Stimulated activated CD8-positive, alpha-beta memory T cell treated with anti-CD3 and anti-CD28 coated beads, Interleukin-7, amount 100 ng/mL, for 4 hours (primary cell): ENCODE results near the gene ETV6.

Experiments
- DNase-seq, 2 donors: peaks; one replicate each; pipeline ENCODE4 v3.0.0-alpha.2; 2020; ENCODE audit warnings: low read depth in 2 of 2

ETV6 gene

DNA sequence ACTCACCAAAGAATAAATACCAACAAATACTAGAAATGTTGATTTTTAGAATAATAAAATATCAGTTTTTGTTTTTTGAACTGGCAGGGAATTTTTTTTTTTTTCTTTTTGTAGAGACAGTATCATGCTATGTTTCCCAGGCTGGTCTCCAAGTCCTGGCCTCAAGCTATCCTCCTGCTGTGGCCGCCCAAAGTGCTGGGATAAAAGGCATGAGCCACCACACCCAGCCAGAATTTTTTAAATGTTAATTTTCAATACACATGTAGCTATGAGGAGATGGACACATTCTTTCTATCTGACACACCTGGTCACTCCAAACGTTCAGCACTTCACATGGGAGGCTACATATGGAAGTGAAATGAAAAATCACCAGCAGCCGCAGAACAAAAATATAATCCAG is 126.8 kb downstream of the ETV6 start:
- DNase-seq, result no peak

DNA sequence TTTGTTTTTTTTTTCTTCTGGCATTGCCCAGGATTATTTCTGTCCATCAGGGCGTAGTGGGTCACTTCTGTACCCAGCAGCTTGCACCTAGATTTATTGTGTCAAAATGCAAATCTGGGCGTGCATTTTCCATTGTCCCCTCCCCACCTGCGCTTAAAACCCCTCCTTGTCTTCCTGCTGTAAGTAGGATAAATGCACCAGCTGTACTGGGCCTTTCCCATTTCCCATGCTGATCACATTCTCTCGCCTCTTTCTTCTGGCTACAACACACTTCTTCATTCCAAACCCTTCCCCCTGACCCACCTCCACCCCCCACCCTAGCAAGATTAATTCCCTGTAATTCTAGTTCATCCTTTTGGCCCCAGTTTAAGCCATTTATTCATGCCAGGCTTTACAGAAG is 128.0 kb downstream of the ETV6 start:
- DNase-seq, result no peak

DNA sequence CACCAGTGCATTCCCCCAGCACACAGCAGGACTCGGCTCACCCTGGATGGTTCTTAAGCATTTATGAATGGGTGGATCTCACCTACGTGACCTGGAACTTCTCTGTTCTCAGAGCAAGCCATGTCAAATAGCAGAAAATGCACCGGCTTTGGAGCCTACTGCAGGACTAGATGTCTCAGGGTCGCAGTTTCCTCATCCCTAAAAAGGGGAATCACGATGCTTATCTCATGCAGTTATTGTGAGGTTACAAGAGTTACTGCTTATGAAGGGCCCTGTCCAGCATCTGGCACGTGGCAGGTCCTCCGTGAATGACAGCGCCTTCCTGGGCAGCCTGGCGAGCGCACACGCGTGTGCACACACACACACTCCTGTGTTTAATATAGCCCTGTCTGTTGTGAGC is 128.5 kb downstream of the ETV6 start:
- no peak for DNase-seq

DNA sequence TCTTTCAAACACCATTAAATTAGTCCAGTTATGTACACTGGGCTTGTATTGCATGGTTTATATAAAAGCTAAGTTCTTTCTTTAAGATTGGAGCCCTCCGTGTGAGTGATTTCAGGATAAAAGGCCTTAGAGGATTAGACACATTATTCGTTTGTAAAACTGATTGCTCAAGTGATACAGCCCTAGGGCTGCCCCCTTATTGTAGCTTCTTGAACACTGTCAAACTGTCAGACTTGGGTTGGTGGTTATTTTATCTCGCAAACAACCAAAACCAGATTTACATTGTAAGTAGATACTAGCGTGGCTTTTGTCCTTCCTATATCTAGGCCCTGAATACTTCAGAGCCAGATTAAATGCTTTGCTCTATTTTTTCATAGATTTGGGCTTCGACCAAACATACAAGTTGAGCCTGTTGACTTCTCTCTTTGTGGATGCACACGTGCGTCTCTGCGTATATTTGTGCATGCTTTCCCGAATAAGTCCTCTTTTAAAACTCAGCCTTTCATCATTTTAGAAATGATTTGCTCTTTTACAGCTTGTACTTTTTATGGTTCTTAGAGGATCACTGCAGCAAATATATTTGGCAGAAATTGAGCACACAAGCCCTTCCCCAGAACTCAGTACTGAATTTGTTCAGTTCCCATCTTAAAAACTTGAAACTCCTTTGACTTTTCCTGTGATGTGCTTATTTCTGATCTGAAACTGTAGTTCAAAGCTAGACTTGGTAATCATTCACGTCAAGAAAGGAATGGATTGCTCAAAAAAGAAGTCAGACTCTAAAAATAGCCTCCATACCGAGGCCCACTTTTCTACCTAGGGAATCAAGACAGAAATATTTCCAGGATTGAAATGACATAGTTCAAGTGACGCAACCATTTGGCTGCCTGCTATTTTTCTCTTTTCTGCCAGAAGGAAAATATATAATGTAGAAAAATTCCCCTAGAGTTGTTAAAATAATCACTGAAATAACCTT is 129.5 kb downstream of the ETV6 start:
- no peak for DNase-seq

DNA sequence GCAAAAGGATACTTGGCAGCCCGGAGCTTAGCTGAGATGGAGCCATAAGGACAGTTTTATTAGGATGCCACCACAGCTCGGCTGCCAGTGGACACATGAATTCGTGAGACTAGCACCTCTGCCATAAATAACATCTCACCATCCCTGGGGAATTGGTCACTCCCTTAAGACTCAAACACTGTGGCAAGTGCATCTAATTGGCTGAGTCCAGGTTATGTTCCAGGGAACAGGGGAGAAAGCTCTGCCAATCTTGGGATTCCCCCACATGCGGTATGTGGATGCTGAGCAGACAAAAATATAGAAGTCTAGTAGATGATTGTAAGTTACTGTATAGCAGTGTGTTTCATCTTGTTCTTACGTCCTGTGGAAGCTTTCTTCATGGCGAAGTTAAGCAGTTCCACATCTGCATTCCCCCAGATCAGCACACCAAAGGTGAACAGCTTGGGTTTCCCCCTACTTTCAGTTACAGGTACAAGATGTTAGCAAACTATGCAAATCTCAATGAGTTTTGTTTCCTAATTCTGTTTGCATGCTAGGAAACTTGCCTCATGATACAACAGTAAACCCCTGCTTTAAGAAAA is 131.1 kb downstream of the ETV6 start:
- no peak for DNase-seq

DNA sequence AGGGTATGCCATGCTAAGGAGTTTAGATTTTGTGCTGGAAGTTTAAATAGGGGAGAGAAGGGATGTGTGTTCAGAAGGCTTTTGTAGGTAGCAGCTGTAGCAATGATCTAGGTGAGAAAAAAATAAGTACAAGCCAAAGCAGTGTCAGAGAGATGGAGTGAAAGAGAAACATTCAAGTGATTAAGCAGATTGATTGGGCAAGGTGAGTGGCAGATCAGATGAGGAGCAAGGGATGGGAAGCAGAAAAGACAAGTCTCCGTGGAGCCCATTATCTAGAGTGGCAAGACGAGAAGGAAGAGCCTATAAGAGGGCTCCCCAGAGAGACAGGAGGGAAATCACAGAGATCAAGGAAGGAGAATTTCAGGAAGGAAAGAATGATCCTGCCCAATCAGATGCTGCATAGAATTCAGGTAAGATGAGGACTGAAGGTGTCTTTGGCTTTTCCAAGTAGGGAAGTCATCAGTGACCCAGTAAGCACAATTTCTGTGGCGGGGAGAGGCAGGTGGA is 133.5 kb downstream of the ETV6 start:
- DNase-seq, result no peak

DNA sequence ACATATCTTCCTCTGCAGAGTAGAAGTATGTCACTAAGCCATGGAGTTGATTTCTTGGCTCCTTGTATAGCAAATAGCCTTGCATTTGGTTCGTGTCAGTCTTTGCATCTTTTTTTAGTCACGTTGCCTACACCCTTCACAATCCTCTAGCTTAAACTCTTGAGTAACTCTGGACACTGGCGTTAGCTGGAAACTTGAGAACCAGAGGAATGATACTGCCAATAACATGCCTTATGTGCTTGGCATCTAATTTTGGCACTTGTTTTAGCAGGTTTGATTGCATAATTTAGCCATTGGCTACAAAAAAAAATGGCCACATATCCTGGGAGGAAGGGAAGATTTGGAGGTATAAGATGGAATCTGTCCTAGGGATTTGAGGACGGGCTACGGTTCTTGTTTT is 136.2 kb downstream of the ETV6 start:
- no peak for DNase-seq

DNA sequence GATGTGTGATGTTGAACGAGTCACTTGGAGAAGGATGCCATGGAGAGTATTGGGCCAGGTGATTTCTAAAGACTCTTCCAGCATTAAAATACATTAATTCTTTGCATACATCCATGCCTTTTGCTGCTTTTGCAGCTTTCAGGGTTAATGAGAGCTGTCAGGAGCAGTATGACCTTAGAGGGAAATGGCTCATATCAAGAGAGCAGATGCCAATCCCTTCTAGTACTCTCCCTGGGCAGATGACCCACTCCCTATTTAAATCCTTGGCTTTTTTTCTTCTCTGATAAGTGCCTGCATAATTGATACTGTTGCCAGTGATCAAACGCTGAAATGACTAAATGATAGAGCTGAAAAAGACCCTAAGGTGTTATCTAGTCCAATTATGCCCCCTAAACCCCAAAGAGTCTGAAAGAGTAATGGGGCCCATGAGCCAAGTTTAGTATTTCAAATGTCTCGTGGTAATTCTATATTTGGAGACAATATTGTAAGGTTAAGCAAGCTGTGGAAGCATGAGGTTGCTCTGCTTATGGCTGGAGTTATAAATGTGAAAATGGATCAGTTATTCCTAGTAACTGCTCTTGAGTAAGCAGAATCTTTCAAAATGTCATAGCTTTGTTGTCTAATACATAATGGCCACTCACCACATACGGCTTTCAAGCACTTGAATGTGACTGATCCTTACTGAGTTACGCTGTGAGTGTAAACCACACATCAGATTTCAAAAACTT is 137.3 kb downstream of the ETV6 start:
- no peak for DNase-seq

DNA sequence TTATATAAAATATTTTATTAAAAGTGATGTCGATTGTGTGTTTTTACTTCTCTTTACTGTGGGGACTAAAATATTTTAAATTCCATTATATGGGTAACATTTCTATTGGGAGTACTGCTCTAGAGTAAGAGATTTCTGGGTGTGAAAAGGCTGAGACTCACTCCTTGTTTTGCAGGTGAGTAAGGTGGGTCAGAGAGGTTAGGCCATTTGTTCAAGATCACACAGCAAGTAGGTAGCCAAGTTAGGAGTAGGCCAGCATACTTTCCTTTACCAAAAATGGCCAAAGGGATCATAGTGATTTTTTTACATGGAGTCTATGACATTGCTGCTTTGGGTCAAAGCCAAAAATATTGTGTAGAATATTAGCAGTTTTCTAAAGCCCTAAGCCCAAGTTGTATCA is 138.0 kb downstream of the ETV6 start:
- no peak for DNase-seq

DNA sequence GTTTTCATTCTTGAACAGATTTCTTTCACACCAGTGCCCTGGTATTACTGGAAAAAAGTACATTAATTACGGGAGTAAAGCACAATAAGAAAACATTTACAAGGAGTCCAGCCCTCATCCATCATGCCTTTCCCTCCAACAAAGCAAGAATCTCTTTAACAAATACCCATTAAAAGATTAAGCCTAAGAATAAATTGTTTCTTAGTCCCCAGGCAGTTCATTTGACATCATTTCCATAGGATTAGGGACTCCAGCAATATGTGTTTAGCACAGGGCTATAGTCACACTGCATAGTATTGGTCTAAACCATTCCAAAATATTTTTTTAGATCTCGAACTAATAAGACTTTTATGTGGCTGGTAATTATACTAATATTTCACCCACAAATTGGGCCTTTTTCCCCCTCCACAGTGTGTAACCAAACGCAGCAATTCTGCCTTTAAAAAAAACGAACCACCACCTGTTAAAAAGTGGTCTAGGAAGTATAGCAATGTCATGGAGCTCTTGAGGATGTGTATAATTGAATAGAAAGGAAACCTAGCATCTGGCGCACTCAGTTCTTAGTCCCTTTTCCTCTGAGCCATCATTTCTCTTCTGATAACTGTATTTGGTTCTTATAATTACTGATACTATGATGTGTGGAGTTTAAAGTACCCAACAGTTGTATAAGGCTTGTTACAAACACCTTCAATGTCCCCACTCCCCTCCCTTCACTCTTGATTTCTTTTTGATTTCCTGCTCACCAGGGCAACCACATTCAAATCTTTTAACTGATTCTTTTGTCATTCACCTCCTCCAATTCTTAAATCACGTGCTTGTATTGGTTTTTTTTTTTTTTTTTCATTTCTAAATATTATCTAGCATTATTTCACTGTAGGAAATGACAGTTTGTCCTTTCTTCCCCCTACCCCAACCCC is 138.7 kb downstream of the ETV6 start:
- no peak for DNase-seq

DNA sequence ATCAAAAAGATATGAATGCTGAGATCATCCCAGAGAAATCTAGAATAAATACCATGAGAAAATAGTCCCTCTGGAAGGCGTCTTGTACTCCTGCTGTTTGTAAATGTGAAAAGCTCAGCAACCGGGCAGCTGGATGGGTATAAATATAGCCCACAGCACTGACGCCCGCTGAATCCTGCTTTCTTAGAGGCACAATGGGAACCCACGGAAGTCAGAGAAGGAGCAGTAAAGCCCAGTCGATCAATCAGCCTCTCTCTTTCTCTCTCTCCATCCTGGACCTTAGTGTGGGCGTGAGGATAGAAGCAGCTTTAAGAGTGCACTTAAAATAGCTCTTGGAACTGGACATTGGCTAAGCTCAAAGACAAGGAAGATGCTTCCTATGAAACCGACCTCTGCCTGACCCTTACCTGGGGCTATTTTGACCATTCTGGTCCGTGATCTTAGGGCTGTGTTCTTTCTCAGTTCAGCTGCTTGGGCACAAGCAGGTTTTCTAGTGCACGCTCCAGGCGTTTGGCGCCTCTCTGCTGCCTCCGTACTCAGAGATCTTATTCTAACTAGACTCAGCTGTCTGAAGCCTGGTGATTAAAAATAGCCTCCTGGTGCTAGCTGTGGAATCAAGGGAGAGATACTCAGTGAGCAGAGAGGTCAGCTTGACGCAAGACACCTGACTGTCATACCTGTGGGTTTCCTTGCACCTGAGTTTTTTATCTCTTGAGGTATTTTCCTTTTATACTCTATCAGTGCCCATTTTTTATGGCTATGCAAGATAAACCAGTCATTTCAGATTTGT is 144.6 kb downstream of the ETV6 start:
- DNase-seq, result no peak

DNA sequence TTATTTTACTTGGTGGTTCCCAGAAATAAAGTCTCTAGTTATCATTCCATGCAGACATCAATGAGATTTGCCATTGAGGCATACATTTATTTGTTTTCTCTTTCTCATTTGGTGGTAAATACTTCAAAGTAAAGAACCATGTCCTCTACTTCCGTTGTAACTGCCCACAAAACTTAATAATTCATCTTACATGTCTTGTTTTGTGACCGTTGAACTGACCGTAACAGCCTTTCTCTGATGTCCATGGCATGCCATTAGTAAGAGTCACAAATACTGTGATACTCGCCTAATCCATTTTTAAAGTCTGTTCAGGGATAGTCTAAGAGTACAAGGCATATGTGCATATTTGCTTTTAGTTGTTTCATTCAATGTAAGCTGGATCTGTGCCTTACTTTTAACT is 145.3 kb downstream of the ETV6 start:
- DNase-seq, result no peak

DNA sequence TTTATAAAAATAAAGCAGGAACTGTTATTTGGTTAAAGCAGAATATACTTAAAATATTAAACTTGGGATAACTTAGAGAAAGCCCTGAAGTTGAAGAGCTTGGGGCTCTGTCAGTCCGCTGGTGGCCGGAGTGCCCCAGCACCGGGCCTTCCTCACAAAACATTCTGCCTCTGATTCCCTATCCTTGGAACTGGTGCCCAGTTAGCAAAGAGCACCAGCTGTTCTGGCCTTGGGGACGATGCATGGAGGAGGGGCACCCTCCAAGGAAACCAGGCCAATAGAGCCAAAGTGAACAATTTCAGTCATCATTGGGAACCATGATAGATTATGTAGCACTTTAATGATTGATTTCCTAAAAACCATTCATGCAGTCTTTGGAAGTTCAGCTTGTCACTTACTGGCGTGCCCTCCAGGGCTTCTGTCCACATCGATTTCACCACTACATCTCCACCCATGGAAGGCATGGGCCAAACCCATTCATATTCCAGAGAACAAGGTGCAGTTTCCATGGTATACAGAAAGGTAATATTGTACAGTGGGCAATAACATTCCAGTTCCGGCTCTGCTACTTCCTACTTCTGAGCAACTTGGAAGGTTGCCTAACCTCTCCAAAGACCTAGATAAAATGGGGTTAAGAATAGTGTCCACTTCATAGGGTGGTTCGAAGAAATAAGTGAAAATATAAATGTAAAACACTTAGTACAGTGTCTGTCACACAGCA is 145.9 kb downstream of the ETV6 start:
- DNase-seq, result no peak

DNA sequence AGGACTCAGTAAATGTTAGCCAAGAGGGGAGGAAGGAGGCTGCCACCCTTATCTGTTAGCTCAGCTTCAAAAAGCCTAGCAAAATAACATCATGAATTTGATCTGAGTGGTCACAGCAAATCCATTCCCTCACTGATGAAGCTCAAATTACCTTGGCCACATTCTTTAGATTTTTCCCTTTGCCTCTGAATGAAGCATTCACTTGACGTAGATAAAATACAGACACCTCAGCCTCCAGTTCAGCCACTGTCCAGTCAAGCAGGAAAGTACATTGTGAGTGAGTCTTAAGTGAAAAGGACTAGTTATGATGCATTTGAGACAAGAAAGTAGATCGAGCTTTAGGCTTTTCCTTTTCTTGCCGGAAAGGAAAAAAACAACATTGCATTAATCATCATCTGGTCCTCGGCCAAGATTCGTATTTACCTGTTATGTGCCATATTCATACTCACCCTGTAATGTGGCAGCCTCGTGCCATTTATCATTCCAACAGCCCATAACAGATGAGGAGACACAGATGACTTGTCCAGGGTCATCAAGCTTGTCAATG is 146.5 kb downstream of the ETV6 start:
- DNase-seq, result no peak

DNA sequence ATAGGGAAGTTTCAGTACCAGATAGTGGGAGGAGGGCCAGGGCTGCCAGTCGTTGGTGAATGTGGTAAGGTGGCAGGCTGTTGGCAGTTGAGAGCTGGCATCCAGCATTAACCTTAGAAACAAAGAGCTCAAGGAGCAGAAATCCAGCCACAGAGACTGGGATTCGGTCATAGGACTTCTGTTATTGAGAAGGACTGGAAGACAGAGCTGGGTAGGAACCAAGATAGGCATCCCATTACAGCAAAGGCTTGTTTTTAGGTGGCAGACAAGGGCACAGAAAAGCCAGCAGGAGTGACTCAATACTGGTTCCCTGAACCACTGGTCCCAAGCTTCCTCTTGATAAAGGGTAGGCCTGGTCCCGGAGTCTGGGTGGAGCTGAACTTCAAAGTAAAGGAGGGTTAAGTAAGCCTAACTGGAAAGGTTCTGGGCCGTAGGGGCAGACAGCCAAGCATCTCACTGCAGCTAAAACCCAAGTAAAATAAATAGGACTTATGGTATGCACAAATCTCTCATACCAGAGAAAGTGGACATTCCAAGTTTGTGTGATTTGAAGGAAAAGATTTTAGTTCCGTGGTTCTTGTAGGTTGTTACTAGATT is 147.9 kb downstream of the ETV6 start:
- no peak for DNase-seq

DNA sequence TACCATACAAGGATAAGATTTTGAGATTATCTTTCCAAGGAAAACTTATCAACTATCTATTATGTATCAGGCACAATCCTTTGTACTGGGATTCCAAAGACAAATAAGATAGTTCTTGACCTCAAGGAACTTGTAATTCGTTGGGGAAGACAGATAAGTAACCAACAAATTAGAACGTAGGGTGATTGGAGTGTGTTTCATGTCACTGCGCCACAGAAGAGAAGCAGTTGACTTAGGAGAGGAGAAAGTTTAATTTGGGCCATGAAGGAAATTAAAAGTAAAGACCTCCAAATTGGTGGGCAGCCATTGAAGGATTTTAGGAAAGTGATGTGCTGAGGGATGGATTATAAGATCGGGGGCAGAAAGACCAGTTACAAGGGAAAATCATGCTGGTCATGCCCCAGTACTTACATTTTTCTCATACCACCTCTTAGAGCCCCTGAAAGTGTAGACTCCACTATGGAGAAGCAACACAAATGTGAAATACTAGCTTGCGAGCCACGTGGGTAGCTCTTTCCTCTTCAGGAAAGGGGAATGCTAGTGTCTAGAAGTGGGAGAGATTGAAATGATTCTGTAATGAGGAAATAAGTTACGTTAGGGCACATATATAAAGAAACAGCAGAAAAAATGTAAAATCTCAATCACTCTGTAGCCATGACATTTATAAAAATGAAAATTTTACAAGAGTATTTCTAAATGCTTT is 148.7 kb downstream of the ETV6 start:
- no peak for DNase-seq

DNA sequence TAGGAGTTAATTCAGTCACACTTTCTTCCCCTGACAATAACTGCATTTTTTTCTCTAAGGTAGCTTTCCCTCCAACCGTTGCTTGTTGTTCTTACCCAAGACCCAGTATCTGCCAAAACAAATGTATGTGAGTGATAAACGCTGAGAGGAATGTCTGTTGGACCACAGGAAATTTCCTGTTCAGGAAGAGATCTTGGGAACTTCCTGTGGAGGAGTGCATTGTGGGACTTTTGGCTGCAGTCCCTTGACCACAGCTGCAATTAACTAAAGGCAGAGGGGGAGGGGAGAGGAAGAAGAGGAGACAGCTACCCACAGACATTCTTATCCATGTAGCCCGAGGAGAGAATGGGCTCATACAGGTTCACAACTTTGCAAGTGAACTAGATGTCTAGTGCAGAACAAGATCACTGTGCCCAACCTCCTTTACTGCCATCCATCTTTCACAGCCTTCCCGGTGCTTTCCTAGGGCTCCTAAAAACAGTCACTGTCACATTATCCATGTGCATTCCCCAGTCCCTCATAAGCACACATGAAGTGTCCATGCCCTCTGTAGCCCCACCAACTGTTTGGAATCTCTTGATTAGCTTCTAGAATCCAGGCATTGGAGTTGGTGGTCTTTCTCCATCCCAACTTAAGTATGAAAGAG is 149.5 kb downstream of the ETV6 start:
- DNase-seq, result no peak

DNA sequence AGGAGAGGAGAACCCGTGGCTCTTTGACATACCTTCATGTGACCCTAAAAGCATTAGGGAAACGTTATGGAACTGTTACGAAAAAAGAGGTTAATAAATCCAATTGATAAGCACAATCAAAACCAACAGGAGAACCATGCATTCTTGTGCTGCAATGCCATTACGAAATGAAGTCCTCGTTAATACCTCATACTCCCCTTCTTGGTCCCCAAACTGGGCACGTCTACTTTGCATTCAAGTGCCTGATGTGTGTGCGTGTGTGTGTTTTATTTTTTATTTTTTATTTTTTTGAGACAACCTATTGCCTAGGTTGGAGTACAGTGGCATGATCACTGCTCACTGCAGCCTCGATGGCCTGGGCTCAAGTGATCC is 150.0 kb downstream of the ETV6 start:
- no peak for DNase-seq
